GM19395 (cell line): ENCODE measurements around the gene MTERF4.

ENCODE experiments used
- ATAC-seq: cut with Tn5 transposase; IDR thresholded peaks from one replicate; pipeline ENCODE4 v1.9.1; 2021; ENCODE audit warnings: mild to moderate bottlenecking, moderate library complexity; ENCODE audit not compliant: unreplicated experiment

Gene MTERF4

DNA sequence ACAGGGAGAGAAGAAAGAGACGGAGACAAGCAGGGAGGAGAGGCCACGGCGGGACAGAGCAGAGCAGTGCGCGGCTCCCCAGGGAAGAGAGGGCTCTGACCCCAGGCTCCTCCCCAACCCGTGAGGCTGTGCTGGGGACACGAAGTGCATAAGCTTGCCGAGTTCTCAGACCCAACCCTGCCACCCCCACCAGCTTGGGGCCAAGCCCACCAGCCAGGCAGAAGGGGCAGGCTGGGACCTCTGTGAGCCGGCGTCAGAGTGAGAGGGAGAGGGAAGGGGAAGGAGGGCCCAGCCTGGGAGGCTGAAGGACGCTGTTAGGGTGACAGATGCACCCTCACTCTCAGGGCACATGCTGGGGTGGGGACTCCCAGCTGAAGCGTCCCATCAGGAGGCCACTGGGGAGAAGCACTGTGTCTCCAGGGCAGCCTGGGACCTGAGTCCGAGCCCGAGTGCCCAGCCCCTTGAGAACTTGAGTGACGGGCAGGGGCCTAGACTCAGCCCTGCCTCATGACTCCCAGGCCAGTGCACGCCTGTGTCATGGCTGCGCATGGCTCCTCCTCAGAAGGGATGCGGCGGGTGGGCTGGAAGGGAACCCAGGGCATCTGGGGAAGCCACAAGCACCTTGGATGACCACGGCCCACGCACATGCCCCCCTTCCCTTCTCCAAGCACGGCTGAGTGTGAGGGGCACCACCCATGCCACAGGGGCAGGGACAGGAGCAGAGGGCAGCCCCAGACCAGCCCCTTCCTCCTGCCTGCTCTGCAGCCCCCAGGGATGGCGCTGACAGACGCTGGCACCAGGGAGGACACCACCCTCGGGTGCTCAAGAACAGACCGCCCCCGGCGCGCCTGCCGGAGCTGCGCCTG, 31.0 kb downstream of the MTERF4 start:
- no peak for ATAC-seq

DNA sequence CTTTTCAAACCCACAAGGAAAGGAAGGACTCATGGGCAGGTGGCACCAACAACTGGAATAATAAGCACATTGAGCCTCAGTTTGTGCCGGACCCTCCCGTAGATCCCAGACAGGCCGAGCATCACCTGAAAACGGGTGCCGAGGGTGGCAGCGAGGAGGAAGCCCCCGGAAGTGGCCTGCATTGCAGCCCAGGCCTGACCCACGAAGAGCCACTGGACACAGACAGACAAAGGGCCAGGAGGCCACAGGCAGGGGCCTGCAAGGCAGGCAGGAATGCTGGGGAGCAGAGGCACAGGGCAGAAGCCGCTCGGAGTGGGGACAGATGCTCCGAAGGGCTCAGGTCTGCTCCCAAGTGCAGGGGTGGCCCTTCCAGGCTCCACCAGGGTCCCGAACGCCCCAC, 31.7 kb downstream of the MTERF4 start:
- no peak for ATAC-seq

DNA sequence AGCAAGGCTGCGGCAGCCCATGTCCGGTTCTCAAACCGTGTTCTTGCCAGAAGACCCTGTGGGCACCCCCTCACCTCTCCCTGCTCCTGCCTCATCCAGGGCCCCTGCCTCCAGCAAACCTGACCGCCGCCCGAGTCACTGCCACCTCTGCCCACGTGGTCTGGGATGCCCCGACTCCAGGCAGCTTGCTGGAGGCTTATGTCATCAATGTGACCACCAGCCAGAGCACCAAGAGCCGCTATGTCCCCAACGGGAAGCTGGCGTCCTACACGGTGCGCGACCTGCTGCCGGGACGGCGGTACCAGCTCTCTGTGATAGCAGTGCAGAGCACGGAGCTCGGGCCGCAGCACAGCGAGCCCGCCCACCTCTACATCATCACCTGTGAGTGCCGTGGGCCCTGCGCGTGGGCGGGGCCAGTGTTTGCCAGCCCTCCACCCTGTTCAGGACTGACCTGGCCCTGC, 32.2 kb downstream of the MTERF4 start:
- ATAC-seq: no peak

DNA sequence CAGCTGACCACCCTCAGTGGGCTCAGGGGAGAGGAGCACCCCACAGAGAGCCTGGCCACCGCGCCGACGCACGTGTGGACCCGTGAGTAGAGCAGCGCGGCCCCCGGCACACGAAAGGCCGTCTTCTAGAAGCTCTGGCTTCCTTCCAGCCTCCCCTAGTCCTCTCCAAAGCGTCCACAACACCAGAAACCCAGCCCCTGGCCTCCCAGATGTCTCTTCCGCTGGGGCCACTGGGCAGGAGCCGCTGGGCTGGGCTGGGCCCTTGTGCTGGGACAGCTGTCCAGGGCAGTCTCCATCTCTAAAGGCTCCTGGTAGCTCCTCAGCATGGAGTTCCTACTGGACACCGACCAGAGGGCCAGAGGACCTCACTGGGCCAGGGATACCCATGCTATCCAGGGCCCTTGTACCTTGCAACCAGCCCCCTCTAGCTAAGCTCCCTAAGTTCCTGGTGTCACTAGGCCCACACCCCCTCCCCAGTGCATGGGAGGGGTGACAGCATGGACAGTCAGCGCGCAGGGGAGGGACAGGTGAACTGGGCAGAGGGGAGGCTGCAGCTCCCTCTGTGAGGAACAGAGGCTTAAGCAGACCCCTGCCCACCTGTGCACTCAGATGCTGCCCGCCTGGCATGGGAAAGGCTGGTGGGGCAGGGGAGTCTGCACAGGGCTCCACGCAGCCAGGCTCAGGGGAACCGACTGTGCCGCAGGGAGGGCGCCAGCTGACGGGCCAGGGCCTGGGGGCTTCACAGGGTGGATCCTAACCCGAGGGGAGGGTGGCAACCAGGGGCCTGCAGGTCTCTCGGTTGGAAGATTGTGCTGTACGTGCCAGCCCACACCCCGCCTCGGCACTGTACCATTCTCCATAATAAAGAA, 32.9 kb downstream of the MTERF4 start:
- ATAC-seq: no peak

DNA sequence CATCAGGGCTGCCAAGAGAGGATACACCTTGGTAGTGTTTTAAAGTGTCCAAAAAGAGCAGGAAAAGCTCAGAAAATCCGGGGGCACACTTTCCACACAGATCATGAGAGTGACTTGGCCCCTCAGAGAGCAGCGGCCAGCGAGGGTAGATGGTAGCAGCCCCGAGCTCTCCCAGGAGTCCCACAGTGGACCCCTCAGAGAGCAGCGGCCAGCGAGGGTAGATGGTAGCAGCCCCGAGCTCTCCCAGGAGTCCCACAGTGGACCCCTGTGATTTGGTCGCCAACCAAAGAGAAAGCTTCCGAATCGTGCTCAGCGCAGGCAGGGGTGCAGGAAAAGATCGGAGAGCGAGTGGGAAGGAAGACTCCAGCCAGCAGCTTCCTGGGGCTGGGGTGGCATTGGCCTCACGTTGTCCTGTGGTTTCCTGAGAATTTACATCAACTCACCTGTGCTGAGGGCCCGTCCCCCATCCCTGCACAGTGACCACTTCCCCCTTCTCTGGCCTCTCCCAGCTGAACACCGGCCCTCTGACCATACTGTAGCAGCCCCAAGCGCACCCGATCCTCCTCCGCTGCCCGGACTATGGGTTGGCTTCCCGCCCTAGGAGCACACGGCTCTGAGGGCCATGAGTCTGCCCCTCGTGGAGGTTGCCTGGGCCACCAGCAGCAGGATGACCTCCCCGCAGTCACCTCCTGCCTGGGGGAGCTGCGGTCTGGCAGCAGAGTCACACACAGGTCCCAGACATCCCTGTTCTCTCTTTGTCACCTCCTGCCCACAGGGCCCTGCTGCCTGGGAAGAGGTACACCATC, 33.7 kb downstream of the MTERF4 start:
- ATAC-seq: no peak

DNA sequence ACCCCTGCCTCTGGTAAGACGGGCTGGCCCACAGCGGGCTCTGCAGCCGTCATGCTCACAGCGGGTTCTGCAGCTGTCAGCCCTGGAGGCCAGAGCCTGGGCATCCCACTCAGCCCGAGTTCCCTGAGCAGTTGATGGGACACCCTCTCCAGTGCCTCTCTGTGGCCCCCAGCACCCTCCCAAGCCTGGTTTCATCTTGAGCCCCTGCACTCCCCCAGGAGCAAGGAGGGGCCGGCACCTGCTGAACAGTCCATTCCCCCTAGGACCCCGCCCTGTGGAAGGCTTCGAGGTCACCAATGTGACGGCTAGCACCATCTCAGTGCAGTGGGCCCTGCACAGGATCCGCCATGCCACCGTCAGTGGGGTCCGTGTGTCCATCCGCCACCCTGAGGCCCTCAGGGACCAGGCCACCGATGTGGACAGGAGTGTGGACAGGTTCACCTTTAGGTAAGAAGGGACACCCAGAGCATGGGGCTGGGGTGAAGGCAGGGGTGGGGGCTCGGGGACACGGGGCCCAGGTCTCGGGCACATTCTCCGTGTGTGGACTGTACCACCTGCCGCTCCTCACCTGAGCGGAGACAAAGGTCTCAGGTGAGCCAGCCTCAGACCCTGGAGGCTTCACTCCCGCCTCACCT, 34.5 kb downstream of the MTERF4 start:
- no peak for ATAC-seq

DNA sequence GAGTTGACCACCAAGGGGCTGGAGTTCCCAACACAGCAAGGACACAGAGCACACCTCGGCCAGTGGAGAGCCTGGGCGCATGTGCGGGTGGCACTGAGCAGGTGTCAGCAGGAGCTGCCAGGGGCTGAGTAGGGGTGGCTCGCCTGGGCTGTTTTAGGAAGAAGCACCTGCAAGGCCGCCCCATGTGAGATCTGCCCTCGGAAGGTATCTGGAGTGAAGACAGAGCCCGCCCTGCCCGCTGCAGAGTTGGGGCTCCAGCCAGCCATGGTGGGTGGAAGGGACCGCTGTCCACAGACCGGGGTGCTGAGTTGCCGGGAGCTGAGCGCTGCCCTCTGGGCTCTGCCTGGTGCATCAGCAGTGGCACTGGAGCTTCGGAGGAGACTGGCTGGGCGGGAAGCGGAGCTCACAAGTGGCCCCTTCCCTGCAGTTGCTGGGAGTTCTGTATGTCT, 35.2 kb downstream of the MTERF4 start:
- ATAC-seq: no peak

DNA sequence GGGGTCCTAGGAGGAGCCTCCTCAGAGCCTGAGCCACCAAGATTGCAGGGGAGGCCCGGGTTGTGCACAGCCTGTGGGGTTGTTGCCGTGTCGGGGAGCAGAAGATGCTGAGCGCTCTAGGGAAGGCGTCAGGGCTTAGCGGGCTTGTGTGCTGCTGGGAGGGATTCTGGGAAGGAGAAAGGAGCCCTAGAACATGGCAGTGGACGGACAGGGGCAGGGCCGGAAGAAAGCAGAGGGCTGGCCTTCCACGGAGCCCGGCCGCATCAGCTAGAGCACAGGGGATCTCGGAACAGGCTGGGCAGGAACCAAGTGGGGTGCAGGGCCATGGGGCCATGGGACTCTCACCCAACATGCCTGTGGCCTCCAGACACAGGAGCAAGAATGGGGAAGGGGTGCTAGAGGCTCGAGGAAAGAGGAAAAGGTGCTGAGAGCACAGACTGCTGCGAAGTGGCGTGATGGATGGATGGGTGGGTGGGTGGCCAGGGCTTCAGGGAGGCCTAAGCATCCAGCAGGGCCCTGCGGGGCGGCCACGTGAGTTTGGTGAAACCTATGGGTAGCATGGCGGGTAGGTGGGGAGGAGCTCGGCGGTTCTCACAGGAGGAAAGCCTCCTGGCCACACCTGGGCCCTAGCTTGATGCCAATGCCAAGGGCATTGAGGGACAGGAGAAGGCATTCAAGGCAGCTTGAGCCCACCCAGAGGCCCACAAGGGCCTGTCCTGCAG, 35.8 kb downstream of the MTERF4 start:
- ATAC-seq: no peak

DNA sequence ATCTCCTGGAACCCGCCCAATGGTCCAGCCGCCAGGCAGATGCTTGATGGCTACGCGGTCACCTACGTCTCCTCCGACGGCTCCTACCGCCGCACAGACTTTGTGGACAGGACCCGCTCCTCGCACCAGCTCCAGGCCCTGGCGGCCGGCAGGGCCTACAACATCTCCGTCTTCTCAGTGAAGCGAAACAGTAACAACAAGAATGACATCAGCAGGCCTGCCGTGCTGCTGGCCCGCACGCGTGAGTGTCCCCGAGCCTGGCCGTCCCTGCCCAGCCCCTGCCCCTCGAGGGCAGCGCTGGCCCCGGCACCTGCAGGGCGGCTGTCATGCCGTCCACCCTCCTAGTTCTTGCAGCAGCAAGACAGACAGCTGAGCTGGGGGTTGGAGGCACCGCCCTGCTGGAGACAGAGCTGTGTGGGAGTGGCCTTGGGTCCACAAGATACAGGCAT, 36.7 kb downstream of the MTERF4 start:
- no peak for ATAC-seq

DNA sequence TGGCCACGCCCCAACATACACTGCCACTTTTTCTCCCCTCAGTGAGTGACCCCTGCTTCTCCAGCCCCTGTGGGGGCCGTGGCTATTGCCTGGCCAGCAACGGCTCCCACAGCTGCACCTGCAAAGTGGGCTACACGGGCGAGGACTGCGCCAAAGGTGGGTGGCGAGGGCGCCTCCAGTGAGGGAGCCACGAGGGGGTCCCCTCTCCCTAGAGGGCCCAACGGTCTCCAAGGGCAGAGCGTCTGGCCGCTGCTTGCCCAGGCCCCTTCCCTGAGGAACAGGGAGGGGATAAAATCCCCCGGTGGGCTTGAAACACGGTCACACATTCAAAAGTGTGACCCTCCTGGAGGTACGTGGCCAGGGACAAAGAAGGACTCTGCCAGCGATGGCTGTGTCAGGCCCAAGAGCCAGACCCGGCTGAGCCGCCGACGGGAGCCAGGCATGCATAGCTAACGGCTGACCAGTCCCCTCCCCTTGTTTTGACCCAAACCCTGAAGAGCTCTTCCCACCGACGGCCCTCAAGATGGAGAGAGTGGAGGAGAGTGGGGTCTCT, 37.2 kb downstream of the MTERF4 start:
- ATAC-seq: no peak

DNA sequence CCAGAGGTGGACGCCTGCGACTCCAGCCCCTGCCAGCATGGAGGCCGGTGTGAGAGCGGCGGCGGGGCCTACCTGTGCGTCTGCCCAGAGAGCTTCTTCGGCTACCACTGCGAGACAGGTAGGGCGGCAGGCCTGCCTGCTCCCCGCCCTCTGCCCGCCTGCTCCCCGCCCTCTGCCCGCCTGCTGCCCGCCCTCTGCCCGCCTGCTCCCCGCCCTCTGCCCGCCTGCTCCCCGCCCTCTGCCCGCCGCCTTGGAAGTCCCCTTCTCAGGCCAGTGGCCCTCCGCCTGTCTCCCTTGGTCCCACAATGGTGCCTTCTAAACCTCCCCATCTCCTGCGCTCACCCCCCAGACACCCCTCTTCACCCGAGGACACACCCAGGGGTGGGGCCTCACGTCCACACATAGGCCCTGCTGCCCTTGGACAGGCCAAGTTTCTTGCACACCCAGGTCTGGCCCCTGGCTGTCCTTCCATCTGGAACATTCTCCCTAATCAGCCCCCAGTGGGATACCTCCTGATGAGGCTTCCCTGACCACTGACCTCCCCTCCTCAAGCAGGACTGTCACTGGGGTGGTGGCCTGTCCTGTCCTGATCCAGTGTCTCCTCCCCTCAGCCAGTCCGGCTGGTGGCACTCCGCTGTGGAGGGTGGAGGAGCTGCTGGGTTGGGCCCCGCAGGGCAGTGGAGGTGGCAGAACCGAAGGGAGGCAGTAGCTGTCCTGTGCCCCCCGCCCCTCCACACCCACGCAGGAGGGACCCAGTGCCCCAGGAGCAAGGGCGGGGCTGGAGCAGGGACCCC, 37.9 kb downstream of the MTERF4 start:
- no peak for ATAC-seq

DNA sequence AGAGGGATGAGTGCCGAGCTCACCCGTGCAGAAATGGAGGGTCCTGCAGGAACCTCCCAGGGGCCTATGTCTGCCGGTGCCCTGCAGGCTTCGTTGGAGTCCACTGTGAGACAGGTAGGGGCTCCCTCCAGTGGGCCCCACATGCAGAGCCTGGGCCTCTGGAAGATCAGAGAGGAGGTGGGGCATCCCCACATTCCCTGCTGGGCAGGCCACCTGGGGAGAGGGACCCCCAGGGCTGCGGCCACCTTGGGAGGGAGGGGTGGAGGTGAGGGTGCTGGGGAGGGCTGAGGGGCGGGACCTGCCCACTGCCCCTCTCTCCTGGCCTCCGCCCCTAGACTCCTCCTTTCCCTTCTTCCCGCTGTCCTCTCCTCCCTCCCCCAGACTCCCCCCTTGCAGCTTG, 38.5 kb downstream of the MTERF4 start:
- ATAC-seq: no peak

DNA sequence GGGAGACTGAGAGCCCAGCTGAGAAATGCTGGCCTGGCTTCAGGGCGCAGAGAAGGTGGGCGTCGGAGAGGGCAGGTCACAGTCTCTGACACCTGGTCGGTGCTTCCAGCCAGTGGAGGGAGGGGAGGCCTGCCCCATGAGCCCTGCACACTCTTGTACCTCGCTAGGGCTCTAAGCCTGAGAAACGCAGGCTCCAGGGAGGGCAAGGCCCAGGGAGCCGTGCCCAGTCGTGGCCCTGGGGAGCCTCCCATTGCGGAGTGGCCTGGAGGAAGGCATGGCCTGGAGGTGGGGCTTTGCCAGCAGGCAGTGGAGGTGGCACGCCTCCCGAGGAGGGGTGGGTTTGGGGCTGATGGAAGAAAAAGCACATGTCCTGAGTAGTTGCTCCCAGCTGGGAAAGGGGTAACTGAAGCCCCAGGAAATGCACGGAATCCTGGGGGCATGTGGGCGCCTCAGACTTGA, 39.0 kb downstream of the MTERF4 start:
- ATAC-seq: no peak

DNA sequence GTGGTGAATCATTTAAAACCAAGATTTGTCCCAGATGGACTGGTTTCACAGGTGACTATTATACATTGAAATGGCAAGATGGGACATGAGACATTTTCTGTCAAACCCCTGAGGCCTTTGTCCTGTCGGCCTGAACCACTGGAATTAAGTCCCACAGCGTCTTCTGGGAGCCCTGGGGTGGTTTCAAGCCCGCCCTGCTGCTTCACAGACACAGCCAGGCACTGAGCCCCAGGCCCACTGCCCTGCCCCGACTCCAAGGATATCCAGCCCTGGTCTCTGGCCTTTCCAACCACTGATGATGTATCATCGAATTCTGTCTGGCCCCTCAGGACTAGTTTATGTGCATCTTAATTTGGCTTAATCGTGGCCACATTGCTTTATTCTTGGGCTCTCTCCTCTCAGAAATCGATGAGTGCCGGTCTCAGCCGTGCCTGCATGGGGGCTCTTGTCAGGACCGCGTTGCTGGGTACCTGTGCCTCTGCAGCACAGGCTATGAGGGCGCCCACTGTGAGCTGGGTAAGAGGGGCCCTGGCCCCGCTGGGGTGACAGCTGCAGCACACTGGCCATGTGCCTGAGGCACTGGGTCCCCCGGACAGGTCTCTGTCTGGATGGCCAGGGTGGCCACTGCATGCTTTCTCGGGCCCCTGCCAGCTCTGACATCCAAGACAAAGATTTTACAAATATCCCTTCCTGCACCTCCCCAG, 39.5 kb downstream of the MTERF4 start:
- no peak for ATAC-seq

DNA sequence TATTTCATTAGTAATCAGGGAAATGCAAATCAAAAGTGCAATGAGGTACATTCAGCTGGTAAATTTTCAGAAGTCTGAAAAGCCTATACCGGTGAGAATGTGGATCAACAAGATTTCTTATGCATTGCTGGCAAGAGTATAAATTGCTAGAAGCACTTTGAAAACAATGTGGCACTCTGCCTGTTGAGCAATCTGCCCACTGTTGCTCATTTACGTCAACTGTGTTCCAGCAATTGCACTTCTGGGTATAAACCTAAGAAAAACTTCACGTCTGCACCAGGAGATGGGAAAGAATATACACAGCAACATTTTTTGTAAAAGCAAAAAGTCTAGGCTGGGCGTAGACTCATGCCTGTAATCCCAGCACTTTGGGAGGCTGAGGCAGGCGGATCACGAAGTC, 40.8 kb downstream of the MTERF4 start:
- ATAC-seq: no peak

DNA sequence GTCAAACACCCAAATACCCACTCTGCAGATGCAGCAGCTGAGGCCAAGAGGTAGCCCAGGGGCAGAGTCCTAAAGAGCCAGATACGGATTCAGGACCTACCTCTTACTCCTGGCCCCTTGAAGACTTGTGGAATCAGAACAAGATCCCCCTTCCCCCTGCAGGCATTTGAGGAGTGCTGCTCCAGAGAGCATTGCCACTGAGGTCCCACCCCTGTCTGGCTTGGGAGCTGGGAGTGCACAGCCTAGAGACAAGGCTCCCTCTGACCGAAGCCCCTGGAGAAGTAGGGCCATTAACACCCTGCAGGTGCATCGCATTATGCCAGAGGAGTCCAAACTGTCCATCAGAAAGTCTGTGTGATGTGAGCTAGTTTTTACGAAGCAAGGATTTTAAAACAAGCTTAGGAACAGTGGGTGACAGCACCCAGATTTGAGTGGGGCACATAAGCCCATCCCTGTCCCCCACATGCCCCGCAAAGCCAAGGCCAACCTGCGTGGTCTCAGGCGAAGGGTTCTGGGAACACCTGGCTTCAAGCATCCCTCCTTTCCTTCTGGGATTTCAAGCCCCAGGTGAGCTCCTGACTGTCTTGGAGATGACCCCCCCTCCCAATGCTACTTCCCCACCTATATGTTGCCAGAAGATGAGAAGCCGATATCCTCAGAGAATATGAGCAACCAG, 48.4 kb downstream of the MTERF4 start:
- ATAC-seq: no peak

DNA sequence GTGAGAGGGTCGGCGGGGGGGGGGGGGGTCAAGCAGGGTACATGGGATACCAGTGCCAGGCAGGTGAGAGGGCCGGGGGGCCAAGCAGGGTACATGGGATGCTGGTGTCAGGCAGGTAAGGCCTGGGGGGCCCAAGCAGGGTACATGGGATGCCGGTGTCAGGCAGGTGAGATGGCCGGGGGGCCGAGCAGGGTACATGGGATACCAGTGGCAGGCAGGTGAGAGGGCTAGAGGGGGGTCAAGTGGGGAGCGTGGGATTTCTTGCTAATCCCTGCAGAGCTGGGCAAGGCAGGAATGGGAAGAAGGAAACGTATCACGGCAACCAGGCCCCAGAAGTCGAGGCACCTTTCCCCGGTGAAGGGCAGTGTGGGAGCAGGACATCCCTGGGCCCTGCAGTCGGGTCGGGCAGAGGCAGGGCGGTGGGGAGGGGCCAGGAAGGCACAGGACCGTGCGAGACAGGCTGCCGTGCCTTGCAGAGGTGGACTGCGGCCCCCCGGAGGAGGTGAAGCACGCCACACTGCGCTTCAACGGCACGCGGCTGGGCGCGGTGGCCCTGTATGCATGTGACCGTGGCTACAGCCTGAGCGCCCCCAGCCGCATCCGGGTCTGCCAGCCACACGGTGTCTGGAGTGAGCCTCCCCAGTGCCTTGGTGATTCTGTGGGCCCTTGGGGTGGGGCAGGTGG, 49.3 kb downstream of the MTERF4 start:
- no peak for ATAC-seq
